ENCODE measurements around the gene AKAP13.
A peak's percentile ranks its signal among the peaks of the same experiment; 100 is the strongest.

- TF ChIP-seq POLR2AphosphoS5 (IDR thresholded peaks at IDR 0.05; ENCODE audit: low read depth, low read length) (no peak), TAF1 (IDR thresholded peaks at IDR 0.05; ENCODE audit: low read depth, low read length) (no peak), POLR2A (IDR thresholded peaks at IDR 0.05; ENCODE audit: low read depth, low read length) (no peak), SPI1 (IDR thresholded peaks at IDR 0.05; ENCODE audit: low read depth, low read length) (0 out of 2 replicates have a peak, but pooled peaks have one; percentile 27)
These were observed 109.5 kb downstream of the AKAP13 start for GRCh38 chr15:85489773-85490493.

All from GM12891 (cell line).